Umbilical cord (tissue), 2 donors: ENCODE results near the gene SIRPB2. TPM values are rescaled to one million over a fixed set of nuclear protein-coding genes. Genes with fewer than 3 reads are reported as not detected.
A peak's percentile ranks its signal among the peaks of the same experiment; 100 is the strongest.

Experiments used
- DNase-seq: peaks from one replicate; pipeline ENCODE4 v3.0.0-alpha.2; 2015; ENCODE audit warnings: low spot score
- total RNA-seq: library from RNA; depleted of rRNA; stranded (reverse); fragments of >200 nt; gene quantifications from one replicate; pipeline ENCODE4 v1.2.3, GENCODE V29; 2014; ENCODE audit warnings: low replicate concordance; ENCODE audit not compliant: insufficient read depth

The SIRPB2 gene
- total RNA-seq, 1 donor from 2014 or later, result 16.9 TPM

GRCh38 chr20:1471242-1471641 lies 20.0 kb downstream of the SIRPB2 start:
- DNase-seq, result no peak

GRCh38 chr20:1469925-1470571 lies 21.2 kb downstream of the SIRPB2 start:
- peak; percentile 90 for DNase-seq

DNA sequence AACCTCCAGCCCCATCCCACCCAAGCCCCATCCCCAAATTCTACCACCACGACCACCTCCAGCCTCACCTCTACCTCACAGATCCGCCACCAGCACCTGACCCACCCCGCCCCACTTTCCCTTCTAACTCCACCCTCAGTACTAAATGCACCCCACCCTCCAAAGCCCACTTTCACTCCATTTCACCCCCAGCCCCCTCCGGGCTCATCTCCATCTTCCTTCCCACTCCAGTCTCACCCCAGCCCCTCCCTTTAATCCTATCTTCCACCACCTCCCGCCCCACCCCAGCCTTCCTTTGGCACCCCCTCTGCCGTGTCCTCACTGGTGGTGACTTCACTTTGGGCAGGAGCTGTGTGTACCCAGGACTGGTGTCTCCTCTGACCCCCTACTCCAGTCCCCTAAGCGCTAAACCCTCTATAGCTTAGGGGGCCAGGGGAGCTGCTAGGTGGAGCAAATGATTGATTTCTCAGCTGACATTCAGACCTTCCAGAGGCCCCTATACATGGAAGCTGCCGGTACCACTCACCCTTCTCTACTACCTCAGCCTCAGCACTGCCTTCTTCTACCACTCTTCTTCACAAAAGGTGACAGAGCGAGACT lies 21.8 kb downstream of the SIRPB2 start:
- no peak for DNase-seq

DNA sequence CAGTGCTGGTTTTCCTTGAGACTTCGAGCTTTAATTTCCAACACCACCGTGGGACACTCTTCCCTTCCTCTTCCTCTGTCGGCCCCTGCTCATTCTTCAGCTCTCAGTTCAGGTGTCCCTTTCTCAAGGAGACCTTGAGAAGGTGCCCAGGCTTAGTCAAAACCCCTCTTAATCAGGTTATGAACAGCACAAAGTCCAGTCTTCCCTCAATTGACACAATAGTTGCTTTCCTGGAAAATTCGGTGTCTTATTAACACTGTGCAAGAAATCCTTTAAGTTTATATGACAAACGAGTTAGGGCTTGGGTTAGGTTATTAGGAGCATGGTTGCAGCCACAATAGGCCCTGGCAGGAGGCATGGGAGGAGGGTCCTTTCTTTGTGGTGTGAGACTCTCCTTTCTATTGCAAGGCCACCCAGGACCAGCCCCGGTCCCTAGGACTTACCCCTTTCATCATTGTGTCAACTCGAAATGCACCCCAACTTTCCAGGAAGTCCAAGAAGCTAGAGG lies 23.0 kb downstream of the SIRPB2 start:
- no peak for DNase-seq

DNA sequence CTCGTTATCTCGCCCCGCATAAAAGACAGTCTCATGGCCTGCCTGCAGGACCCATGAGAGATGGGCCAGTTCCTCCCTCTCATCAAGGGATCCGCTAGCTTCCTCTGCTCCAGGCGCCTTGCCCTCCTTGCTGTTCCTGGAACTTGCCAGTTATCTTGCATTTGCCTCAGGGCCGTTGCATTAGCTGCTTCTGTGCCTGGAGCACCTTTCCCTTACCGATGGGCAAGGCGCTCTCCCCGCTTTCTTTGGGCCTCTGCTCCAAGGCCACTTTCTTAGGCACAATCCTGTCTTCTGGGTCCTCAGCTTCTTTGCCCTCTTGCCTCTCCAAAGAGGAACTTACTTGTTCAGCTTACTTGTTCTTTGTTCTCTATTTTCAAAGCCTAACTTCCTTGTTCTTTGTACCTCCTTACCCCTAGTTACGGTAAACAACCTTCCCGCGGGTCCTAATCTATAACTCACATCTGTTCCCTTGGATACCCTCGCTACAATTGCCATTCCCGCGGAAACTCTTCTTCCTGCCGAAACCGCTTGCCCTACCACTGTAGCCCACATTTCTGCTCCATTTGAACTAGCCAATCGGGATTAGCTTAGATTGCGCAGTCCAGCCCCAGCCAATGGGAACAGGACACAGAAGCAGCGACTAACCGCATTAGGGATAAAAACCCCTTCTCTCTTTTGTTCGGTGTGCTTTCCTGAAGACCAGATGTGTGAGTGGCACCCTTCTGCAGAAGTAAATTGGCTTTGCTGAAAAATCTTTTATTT lies 23.7 kb downstream of the SIRPB2 start:
- DNase-seq, result peak; percentile 23

DNA sequence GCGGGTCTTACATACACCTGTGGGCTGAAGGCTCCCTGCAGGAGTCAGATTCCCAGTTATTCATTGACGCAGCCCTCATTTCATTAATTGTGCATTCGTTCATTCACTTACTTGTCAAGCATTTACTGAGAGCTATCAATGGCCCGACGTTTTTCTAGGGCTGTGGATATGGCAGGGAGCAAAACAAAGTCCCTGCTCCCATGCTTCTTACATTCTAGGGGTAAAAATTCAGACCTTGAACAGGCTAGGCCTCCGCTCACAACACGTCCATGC lies 24.2 kb downstream of the SIRPB2 start:
- no peak for DNase-seq

- peak; percentile 93 for DNase-seq
These were observed 24.8 kb downstream of the SIRPB2 start, which contains the start of gene NSFL1C for GRCh38 chr20:1466211-1467081. Gene NSFL1C (minus strand): TSS chr20:1466849. CDS start chr20:1466824, 25 bp downstream.

GRCh38 chr20:1465470-1466210 lies 25.6 kb downstream of the SIRPB2 start:
- DNase-seq, result no peak

- DNase-seq, result no peak
These were observed 27.1 kb downstream of the SIRPB2 start for GRCh38 chr20:1463971-1464570.

GRCh38 chr20:1462834-1463233 lies 28.4 kb downstream of the SIRPB2 start:
- DNase-seq, result no peak

DNA sequence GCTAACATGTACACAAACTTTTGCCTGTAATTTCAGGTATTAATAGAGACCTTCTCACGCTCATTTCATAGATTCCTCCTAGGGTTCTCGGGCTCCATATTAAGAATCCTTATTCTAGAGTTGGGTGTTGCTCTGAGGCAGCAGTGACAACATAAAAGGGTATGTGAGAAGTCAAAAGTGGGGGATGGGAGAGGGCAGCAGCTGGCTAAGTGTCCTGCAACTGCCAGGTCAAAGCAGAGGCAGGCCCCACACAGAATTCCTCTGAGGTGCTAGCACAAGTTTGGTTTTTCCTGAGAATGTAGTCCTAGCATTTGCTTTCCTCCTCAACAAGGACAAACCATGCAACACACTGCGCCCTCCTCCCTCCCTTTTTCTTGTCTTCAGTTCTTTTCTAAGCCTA lies 29.2 kb downstream of the SIRPB2 start:
- DNase-seq, result no peak

- no peak for DNase-seq
These were observed 30.9 kb downstream of the SIRPB2 start for GRCh38 chr20:1460275-1460674.

GRCh38 chr20:1457992-1458391 lies 33.2 kb downstream of the SIRPB2 start:
- DNase-seq, result no peak

DNA sequence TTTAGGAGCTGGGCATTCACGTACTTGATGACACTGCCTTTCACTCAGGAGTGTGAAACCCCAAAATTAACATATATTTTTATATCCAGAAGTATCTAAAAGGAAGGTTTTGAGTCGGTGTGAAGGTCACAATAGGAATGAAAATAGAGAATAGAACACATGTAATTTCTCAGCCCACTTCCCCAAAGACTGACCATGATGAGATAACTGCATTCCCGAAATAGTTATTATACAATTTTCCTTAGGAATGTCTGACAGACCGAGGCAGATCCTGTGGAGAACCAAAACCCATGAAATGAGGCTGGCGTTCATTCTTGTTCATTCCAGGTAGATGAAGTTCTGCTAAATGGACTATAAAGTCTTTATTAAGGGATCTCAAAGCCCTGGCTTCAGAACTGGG lies 34.9 kb downstream of the SIRPB2 start:
- DNase-seq, result no peak

DNA sequence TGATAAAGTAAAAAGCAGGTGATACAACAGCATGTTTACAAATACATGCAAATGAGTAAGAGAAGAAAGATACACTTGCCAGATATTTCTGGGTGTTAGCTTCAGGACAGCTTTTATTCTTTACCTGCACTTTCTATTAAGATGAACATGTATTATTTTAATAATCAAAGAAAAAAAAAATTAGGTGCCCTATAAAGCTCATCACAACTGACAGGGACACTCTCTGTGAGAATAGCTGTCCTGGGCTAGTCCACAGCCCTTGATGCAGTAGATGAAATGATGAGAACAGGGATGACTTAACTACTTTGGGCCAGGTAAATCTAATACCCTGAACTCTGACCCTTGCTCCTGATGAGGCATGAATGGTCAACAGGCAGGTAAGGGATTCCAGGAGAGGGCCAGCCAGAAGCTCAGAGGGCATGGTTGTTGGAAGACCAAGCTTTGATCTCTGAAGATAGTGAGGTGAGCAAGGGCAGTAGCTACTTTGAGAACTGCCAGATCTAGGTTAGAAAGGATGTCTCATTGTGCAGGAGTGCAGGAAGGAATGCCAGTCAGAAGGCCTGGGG lies 40.2 kb downstream of the SIRPB2 start:
- DNase-seq, result no peak

- DNase-seq, result no peak
These were observed 41.9 kb downstream of the SIRPB2 start for GRCh38 chr20:1449370-1449769.

DNA sequence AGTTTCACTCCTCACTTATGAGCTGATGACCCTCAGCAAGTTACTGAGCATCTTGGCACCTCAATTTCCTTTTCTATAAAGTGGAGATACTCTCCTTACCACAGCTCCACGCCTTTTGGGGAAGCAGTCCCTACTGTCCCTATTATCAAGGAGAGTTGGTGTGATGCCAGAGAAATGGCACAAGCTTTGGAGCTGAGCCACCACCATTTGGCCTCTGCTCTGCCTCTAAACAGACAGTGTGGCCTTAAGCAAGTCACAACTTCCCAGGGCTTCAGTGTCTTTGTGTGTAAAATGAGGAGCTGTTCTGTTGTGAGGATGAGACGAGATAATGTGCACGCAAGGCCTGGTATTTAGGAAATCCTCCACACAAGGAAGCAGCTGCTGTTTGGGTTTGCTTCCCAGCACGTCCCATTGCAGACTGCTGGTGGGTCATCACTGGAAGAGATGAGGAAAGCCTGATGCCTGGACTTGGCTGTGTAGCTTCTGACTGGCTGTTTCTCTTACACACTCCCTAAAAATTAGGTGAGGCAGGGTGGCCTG lies 43.1 kb downstream of the SIRPB2 start:
- DNase-seq, result no peak

DNA sequence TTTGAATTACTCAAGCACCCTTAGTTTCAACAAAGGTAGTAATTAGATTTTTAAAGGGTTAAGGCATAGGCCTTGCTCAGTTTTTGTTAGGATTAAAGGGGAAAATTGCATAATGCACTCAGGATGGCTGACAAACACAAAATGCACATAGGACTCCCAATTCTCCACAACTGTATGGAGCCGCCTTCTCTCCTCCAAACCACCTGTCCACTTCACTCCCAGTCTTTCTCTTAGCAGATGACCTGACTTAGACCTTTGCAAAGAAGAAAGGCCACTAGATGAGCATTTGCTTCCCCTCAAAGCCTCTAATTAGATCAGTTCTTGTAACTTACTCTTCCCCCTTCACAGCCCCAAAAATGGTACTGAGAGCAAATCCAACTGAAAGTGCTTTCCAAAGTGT lies 44.7 kb downstream of the SIRPB2 start:
- no peak for DNase-seq

DNA sequence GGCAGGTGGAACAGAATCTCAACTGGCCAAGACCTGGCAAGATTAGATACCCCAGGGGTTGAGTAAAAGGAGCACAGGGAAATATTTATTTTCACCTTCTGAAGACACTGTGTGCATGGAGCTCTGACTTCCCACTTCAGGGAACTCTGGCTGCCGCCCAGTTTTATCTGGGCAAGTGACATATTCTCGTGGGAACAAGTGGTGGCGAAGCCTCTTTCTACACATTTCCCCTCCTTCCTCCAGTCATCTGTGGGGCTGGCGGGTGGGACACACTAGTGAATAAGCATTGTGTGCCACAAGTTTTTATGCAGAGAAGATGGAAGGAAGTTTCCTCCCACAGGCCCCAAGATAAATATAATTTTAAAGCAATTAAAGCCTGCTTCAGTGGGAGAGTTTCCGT lies 48.1 kb downstream of the SIRPB2 start:
- no peak for DNase-seq

DNA sequence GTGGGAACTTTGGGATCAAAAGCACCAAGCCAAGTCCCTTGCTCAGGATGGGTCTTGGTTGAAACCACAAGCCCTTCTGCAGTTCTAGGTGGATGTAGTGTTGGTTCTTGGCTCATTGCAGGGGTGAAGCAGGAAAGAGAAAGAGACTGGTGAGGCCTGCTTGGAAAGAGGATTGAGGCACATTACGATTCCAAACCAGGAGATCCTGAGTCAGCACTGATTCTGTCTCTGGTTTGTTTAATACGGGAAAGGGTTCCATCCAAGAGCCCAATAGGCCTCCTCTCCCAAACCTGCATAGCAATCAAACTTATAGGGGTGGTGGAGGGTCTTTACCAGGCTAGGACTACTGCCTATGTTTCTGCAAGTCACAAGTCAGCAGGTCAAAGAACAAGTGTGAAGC lies 48.9 kb downstream of the SIRPB2 start:
- no peak for DNase-seq
